Measurements from ENCODE around the gene MAFB. TPM values are rescaled to one million over a fixed set of nuclear protein-coding genes. Genes with fewer than 3 reads are reported as not detected.

Gene MAFB
- total RNA-seq, 1 experiment from 2014 or later, result 0.85 TPM

DNA sequence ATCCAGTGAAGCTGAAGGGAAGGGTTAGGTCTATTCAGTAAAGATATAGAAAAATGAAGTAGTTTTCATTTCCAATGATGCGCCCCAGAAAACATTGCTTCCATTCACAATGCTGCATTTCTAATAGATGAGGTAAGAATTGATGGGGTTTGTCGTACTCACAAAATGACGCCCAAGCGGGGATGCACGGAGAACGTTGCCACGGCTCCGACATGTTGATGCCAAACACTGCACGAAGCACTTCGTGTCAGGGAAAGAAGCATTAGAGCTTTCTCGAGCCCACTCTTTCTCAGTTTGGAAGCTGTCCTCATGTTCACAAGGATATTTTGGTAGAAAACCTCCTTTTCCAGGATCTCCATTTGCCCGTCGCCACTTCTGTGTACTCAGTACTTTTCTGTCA lies 21.6 kb upstream of the MAFB start:
- H3K9ac ChIP-seq (ENCODE audit: extremely low read depth, insufficient read length, low read length), result no peak overlapping the region
- H3K18ac ChIP-seq (ENCODE audit: insufficient read length, low read depth, low read length), result no peak overlapping the region
- H3K14ac ChIP-seq (ENCODE audit: insufficient read depth, low read length), result no peak overlapping the region
- no peak overlapping the region for H3K4ac ChIP-seq (ENCODE audit: low read depth, low read length)
- H2BK12ac ChIP-seq (ENCODE audit: insufficient read length, low read depth, low read length), result no peak overlapping the region
- no peak overlapping the region for H2BK15ac ChIP-seq (ENCODE audit: low read depth, low read length)
- no peak overlapping the region for H3T11ph ChIP-seq (ENCODE audit: low read length)
- H4K91ac ChIP-seq (ENCODE audit: insufficient read length, low read depth, low read length), result no peak overlapping the region
- peak; percentile 8 for DNase-seq
- Mint-ChIP-seq H3K27ac (no peak overlapping the region; a peak in 1 of 7 replicates), H3K27me3 (ENCODE audit: low read depth) (peaks cover 3% of the 10 kb centered on the region; the same call in 1 of the 2 replicates), H3K9me3 (no peaks in the 10 kb centered on the region), H3K4me3 (no peak overlapping the region), H3K4me1 (peaks cover 5 to 18% of the 10 kb centered on the region in 2 experiments), H3K36me3 (ENCODE audit: insufficient read depth in 1 of 3, low read depth in 3 of 3) (no peaks in the 10 kb centered on the region)
- H3K23ac ChIP-seq (ENCODE audit: insufficient read length, low read depth, low read length), result no peak overlapping the region
- no peak overlapping the region for H3K4me2 ChIP-seq (ENCODE audit: insufficient read depth, insufficient read length, low read length)
- H2BK120ac ChIP-seq (ENCODE audit: low read depth, low read length, poor library complexity, severe bottlenecking), result no peak overlapping the region
- H3K56ac ChIP-seq (ENCODE audit: insufficient read length, low read depth, low read length), result no peak overlapping the region
- H3K27me3 ChIP-seq (ENCODE audit: insufficient read depth, low read length), result no peaks in the 10 kb centered on the region
- H3K4me1 ChIP-seq (ENCODE audit: insufficient read depth, low read length), result no peaks in the 10 kb centered on the region
- H3K23me2 ChIP-seq (ENCODE audit: insufficient read length, low read depth, low read length, poor library complexity, severe bottlenecking), result no peaks in the 10 kb centered on the region
- no peak overlapping the region for H4K8ac ChIP-seq (replicated peaks; ENCODE audit: insufficient read length, low read depth, low read length)
- H3K79me2 ChIP-seq (ENCODE audit: insufficient read depth, low read length), result no peaks in the 10 kb centered on the region
- no peak overlapping the region for H3K27ac ChIP-seq (ENCODE audit: insufficient read length, low read depth, low read length)
- TF ChIP-seq, protein P1, sequence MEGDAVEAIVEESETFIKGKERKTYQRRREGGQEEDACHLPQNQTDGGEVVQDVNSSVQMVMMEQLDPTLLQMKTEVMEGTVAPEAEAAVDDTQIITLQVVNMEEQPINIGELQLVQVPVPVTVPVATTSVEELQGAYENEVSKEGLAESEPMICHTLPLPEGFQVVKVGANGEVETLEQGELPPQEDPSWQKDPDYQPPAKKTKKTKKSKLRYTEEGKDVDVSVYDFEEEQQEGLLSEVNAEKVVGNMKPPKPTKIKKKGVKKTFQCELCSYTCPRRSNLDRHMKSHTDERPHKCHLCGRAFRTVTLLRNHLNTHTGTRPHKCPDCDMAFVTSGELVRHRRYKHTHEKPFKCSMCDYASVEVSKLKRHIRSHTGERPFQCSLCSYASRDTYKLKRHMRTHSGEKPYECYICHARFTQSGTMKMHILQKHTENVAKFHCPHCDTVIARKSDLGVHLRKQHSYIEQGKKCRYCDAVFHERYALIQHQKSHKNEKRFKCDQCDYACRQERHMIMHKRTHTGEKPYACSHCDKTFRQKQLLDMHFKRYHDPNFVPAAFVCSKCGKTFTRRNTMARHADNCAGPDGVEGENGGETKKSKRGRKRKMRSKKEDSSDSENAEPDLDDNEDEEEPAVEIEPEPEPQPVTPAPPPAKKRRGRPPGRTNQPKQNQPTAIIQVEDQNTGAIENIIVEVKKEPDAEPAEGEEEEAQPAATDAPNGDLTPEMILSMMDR (conservative IDR thresholded peaks at IDR 0.05), result no peak
- WGBS (ENCODE audit: extremely low coverage, insufficient read length, low lambda C conversion rate), result no CpG with 5 or more reads among the region's 13 CpGs
- no peak overlapping the region for H2BK20ac ChIP-seq (ENCODE audit: low read depth, low read length, poor library complexity, severe bottlenecking)
- H3K9me3 ChIP-seq (ENCODE audit: control insufficient read depth, low read depth, low read length), result no peaks in the 10 kb centered on the region
- no peak overlapping the region for H4K5ac ChIP-seq (ENCODE audit: insufficient read length, low read depth, low read length)
- no peak overlapping the region for H2AK5ac ChIP-seq (ENCODE audit: insufficient read length, low read length)
- H4K20me1 ChIP-seq (ENCODE audit: control insufficient read depth, insufficient read depth, insufficient read length), result no peaks in the 10 kb centered on the region
- H2BK5ac ChIP-seq (ENCODE audit: insufficient read length, low read length), result no peak overlapping the region
- H2AFZ ChIP-seq (ENCODE audit: low read length), result no peak overlapping the region
- H3K79me1 ChIP-seq (ENCODE audit: insufficient read depth, low read depth, low read length, poor library complexity, severe bottlenecking), result no peaks in the 10 kb centered on the region
